HEK293T (cell line): ENCODE results near the gene THRB.

Experiments
- ARNT ChIP-seq: fragments of 450-650 bp; IDR thresholded peaks from 2 replicates; pipeline ENCODE4 v1.6.1; 2017; ENCODE audit warnings: mild to moderate bottlenecking
- BHLHE40 ChIP-seq: fragments of 450-650 bp; IDR thresholded peaks from 2 replicates; pipeline ENCODE4 v1.6.1; 2016; ENCODE audit warnings: mild to moderate bottlenecking, moderate library complexity, borderline replicate concordance
- FOXM1 ChIP-seq: fragments of 450-650 bp; IDR thresholded peaks from 2 replicates; pipeline ENCODE4 v1.6.1; 2017; ENCODE audit warnings: mild to moderate bottlenecking, borderline replicate concordance
- HDGF ChIP-seq: fragments of 450-650 bp; IDR thresholded peaks from 2 replicates; pipeline ENCODE4 v1.6.1; 2017; ENCODE audit warnings: antibody characterized with exemption, borderline replicate concordance
- PKNOX1 ChIP-seq: fragments of 450-650 bp; IDR thresholded peaks from 2 replicates; pipeline ENCODE4 v1.6.1; 2016
- SP1 ChIP-seq: fragments of 450-650 bp; IDR thresholded peaks from 2 replicates; pipeline ENCODE4 v1.6.1; 2017
- SUZ12 ChIP-seq: fragments of 450-650 bp; IDR thresholded peaks from 2 replicates; pipeline ENCODE4 v1.6.1; 2016; ENCODE audit warnings: mild to moderate bottlenecking
- TARDBP ChIP-seq: fragments of 450-650 bp; IDR thresholded peaks from 2 replicates; pipeline ENCODE4 v1.6.1; 2016

GRCh38 chr3:24161841-24162240 lies 332.8 kb downstream of the THRB start:
- TF ChIP-seq PKNOX1 = no peak
- TF ChIP-seq ARNT = no peak
- TF ChIP-seq FOXM1 = no peak
- TF ChIP-seq TARDBP = no peak
- no peak for TF ChIP-seq BHLHE40
- no peak for TF ChIP-seq HDGF
- no peak for TF ChIP-seq SUZ12
- no peak for TF ChIP-seq SP1
